GM06990 (cell line): Measurements from ENCODE around the gene RNF7.
"Not testable (repeated sequence)": the region's sequence is repeated elsewhere in the genome, so short reads cannot be mapped to it uniquely, and the experiment has no call there.

Experiments used
- DNase-seq: peaks from one replicate; pipeline ENCODE4 v3.0.0-alpha.2; 2011; ENCODE audit not compliant: insufficient read length; ENCODE audit errors: extremely low read depth
- H3K27me3 ChIP-seq: replicated peaks from 2 replicates; pipeline ENCODE4 v1.6.0; 2011; ENCODE audit warnings: low read length; ENCODE audit not compliant: control insufficient read depth, insufficient read depth
- H3K36me3 ChIP-seq: 2 replicates; pipeline ENCODE4 v1.5.1; 2011; ENCODE audit warnings: low read length; ENCODE audit not compliant: control insufficient read depth, insufficient read depth
- H3K4me3 ChIP-seq: replicated peaks from 2 replicates; pipeline ENCODE4 v1.5.1; 2011; ENCODE audit warnings: low read depth, mild to moderate bottlenecking, control low read depth, low read length
- TF ChIP-seq, protein P1 (sequence below): IDR thresholded peaks from 2 replicates; pipeline ENCODE4 v1.5.1; 2011; ENCODE audit warnings: low read length, control low read depth, mild to moderate bottlenecking, inconsistent platforms; ENCODE audit not compliant: insufficient read depth, poor library complexity, severe bottlenecking

Gene RNF7

GRCh38 chr3:141738022-141738890 lies at the start of gene RNF7:
Gene RNF7, plus strand, starts transcription at chr3:141738298. Its CDS starts 44 bp downstream, at chr3:141738342.
- TF ChIP-seq, protein P1, sequence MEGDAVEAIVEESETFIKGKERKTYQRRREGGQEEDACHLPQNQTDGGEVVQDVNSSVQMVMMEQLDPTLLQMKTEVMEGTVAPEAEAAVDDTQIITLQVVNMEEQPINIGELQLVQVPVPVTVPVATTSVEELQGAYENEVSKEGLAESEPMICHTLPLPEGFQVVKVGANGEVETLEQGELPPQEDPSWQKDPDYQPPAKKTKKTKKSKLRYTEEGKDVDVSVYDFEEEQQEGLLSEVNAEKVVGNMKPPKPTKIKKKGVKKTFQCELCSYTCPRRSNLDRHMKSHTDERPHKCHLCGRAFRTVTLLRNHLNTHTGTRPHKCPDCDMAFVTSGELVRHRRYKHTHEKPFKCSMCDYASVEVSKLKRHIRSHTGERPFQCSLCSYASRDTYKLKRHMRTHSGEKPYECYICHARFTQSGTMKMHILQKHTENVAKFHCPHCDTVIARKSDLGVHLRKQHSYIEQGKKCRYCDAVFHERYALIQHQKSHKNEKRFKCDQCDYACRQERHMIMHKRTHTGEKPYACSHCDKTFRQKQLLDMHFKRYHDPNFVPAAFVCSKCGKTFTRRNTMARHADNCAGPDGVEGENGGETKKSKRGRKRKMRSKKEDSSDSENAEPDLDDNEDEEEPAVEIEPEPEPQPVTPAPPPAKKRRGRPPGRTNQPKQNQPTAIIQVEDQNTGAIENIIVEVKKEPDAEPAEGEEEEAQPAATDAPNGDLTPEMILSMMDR = peak; percentile 57
- DNase-seq = peak; percentile 99
- H3K4me3 ChIP-seq = peak within 1 kb of the TSS; percentile 84
- H3K27me3 ChIP-seq = no peaks in the 10 kb centered on the region
- H3K36me3 ChIP-seq = no peaks in the 10 kb centered on the region; the same call in 1 of the 2 replicates

DNA sequence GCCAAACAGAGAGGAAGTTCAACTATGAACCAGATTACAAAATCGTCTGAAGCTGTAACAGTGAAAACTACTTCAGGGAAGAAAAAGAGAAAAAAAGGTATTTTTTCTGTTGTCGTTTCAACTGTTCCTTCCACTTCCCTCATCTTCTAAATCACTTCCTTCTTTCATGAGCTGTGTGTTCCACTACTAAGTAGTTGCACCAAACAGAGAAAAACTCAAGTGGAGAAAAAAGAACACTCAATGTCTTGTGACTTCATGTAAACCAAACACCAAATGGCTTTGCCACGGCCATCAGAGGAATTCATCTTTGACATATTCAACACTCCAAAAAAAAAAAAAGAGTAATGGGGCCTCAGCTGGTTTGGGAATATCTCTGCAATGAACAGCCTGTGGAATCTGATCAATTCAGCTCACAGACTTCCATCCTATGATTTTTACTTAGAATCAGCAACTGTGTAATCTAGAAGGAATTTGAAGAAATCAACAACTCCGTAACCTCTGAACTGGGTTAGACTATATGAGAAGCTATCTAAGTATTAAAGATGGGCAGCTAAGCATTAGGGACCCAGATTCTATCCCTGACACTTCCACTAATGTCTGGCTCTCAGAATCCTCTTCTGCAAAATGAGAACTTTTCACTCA lies 47.5 kb upstream of the RNF7 start:
- TF ChIP-seq, protein P1 = no peak
- no peaks in the 10 kb centered on the region for H3K36me3 ChIP-seq
- H3K4me3 ChIP-seq = no peak overlapping the region
- no peak for DNase-seq
- no peaks in the 10 kb centered on the region for H3K27me3 ChIP-seq

GRCh38 chr3:141691471-141691870 lies 46.6 kb upstream of the RNF7 start:
- H3K4me3 ChIP-seq, H3K27me3 ChIP-seq, H3K36me3 ChIP-seq, DNase-seq: not testable (repeated sequence)

- not testable (repeated sequence) for H3K36me3 ChIP-seq, H3K27me3 ChIP-seq, DNase-seq, H3K4me3 ChIP-seq
Observed at GRCh38 chr3:141692973-141693372, 45.1 kb upstream of the RNF7 start.

GRCh38 chr3:141699324-141699723 lies 38.8 kb upstream of the RNF7 start:
- Histone ChIP-seq H3K4me3 (no peak overlapping the region), H3K36me3 (no peaks in the 10 kb centered on the region), H3K27me3 (no peaks in the 10 kb centered on the region; the same call in 1 of the 2 replicates)
- DNase-seq = no peak
- TF ChIP-seq, protein P1 = no peak

DNA sequence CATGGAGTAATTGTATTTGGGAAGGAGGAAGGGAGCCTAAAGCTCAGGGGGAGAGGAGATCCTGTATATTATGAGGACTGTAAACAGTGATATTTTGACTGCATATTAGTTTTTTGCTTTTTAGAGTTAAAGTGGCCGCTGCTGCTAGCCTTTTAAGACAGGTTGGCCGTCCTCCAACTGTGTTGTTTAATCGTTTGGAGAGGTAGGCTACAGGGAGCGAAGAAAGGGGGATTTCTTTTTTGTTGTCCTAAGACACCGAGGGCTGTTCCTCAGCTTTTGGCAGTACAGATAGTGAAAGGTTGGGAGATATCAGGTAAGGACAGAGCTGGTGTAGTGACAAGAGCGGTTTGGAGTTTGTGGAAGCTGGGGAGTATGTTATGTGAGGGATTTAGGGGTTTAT lies 38.2 kb upstream of the RNF7 start:
- Histone ChIP-seq H3K4me3 (no peak overlapping the region), H3K36me3 (no peaks in the 10 kb centered on the region), H3K27me3 (no peaks in the 10 kb centered on the region; the same call in 1 of the 2 replicates)
- TF ChIP-seq, protein P1 = no peak
- DNase-seq = no peak

DNA sequence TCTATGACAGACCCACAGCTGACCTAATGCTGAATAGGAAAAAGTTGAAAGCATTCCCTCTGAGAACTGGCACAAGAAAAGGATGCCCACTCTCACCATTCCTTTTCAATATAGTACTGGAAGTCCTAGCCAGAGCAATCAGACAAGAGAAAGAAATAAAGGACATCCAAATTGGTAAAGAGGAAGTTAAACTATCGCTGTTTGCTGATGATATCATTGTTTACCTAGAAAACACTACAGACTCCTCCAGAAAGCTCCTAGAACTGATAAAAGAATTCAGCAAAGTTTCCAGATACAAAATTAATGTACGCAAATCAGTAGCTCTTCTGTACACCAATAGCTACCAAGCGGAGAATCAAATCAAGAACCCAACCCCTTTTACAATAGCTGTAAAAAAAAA lies 34.7 kb upstream of the RNF7 start:
- H3K36me3 ChIP-seq, H3K4me3 ChIP-seq, H3K27me3 ChIP-seq, DNase-seq: not testable (repeated sequence)
